PFSK-1 (cell line): ENCODE measurements around the gene ST6GALNAC3.

ENCODE experiments used
- POLR2AphosphoS5 ChIP-seq: IDR thresholded peaks from 2 replicates; pipeline ENCODE4 v1.6.1; 2012; ENCODE audit warnings: low read depth, mild to moderate bottlenecking, control low read depth, low read length, moderate library complexity
- SIN3A ChIP-seq: IDR thresholded peaks from 2 replicates; pipeline ENCODE4 v1.6.1; 2012; ENCODE audit warnings: mild to moderate bottlenecking, low read length, moderate library complexity, borderline replicate concordance; ENCODE audit not compliant: insufficient read depth
- TAF1 ChIP-seq: IDR thresholded peaks from 2 replicates; pipeline ENCODE4 v1.6.1; 2012; ENCODE audit warnings: low read length, control low read depth, borderline replicate concordance; ENCODE audit not compliant: insufficient read depth

- TF ChIP-seq SIN3A (no peak), POLR2AphosphoS5 (no peak), TAF1 (no peak)
Measured at GRCh38 chr1:76615253-76616035, 540.9 kb downstream of the ST6GALNAC3 start.
